B cell (primary cell): ENCODE data around the gene GOLGA6B.

Source experiments
- CTCF ChIP-seq: fragments of 200-600 bp; IDR thresholded peaks from one replicate; pipeline ENCODE4 v1.8.0; 2022; ENCODE audit warnings: antibody characterized with exemption, mild to moderate bottlenecking
- EZH2 ChIP-seq: IDR thresholded peaks from 2 replicates; pipeline ENCODE4 v1.6.1; 2012; ENCODE audit warnings: borderline replicate concordance, low read depth, mild to moderate bottlenecking, moderate library complexity, low read length; ENCODE audit not compliant: insufficient read depth, poor library complexity, severe bottlenecking

GRCh38 chr15:72671525-72671924 is 17.0 kb downstream of the GOLGA6B start:
- TF ChIP-seq CTCF (no peak), EZH2 (no peak)
